ENCODE data around the gene C6orf163. TPM values are rescaled to one million over a fixed set of nuclear protein-coding genes. Genes with fewer than 3 reads are reported as not detected.
"Not testable (repeated sequence)": the region's sequence is repeated elsewhere in the genome, so short reads cannot be mapped to it uniquely, and the experiment has no call there.

The C6orf163 gene
- total and polyA plus RNA-seq, 8 donors, result 0.58 to 10.3 (median 1.9) TPM

DNA sequence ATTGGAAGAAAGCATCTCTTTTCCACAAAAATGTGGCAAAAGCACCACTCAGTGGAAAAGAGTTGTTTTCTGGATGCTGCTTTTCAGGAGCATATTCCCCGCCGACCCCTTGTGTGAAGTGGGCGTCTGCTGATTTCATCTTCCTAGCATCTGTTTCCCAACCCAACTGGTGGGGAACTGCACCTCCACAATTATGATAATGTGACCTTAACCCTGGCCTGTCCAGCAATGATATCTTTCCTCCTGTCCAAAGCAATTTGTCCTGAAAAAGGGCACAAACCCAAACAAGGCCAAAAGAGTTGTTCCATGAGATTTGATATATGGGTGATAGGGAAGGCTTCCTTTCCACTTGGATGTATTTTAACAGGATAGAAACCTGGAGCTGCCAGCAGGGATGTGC is 29.5 kb upstream of the C6orf163 start:
- DNase-seq, result no peak
- Histone ChIP-seq H3K27me3 (peaks cover 0 to 13% (median 3%) of the 10 kb centered on the region in 3 donors), H3K9me3 (no peaks in the 10 kb centered on the region), H3K27ac (no peak overlapping the region), H3K36me3 (no peaks in the 10 kb centered on the region), H3K4me1 (no peaks in the 10 kb centered on the region), H3K4me3 (no peak overlapping the region)
- intact Hi-C loops (cut with DNase I; ENCODE audit: low total_unique reads), result no loop called here
- WGBS, 5 donors, result 83 to 98% (median 94%) methylated on average over 3 of the region's 3 CpGs
- no peak for TF ChIP-seq EP300 (IDR thresholded peaks at IDR 0.05)
- TF ChIP-seq POLR2A (IDR thresholded peaks at IDR 0.05), result no peak
- no peak for TF ChIP-seq POLR2AphosphoS5 (IDR thresholded peaks at IDR 0.05)
- TF ChIP-seq CTCF (IDR thresholded peaks at IDR 0.05), result no peak

DNA sequence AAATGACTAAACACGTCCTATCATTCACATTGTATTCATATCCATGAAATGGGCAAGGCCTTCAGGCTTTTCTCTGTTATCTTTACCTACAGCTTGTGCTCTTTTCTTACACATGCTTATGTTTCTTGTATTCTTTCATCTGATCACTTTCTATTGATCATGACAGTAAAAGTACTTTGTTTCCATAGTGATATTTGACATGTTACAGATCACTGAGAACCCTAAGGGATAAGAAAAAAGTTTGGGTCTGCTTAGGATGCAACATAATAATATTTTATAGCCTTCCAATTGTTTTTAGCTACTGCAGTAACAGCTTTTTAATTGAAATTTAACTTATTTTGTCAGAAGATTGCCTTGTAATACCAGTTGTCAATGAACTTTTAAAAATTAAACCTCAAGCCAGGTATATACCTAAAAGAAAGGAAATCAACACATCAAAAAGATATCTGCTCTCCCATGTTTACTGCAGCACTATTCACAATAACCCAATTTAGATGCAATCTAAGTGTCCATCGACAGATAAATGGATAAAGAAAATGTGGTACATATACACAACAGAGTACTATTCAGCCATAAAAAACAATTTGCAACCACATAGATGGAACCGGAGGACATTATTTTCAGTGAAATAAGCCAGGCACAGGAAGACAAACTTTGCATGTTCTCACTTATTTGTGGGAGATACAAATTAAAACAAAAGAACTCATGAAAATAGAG is 25.2 kb upstream of the C6orf163 start:
- intact Hi-C loops (cut with DNase I; ENCODE audit: low total_unique reads), result no loop called here
- DNase-seq, result no peak
- peaks cover 0 to 13% (median 7%) of the 10 kb centered on the region in 4 donors for H3K4me1 ChIP-seq
- no peak overlapping the region for H3K27ac ChIP-seq
- no peak overlapping the region for H3K4me3 ChIP-seq
- whole genome bisulfite sequencing, 5 donors, result 84 to 93% (median 87%) methylated on average over 3 of the region's 3 CpGs
- H3K36me3 ChIP-seq, result no peaks in the 10 kb centered on the region
- H3K27me3 ChIP-seq, result peaks cover 0 to 9% (median 0%) of the 10 kb centered on the region in 3 donors
- no peak for TF ChIP-seq CTCF (IDR thresholded peaks at IDR 0.05)
- TF ChIP-seq POLR2AphosphoS5 (IDR thresholded peaks at IDR 0.05), result no peak
- no peak for TF ChIP-seq POLR2A (IDR thresholded peaks at IDR 0.05)
- TF ChIP-seq EP300 (IDR thresholded peaks at IDR 0.05), result no peak
- no peaks in the 10 kb centered on the region for H3K9me3 ChIP-seq

DNA sequence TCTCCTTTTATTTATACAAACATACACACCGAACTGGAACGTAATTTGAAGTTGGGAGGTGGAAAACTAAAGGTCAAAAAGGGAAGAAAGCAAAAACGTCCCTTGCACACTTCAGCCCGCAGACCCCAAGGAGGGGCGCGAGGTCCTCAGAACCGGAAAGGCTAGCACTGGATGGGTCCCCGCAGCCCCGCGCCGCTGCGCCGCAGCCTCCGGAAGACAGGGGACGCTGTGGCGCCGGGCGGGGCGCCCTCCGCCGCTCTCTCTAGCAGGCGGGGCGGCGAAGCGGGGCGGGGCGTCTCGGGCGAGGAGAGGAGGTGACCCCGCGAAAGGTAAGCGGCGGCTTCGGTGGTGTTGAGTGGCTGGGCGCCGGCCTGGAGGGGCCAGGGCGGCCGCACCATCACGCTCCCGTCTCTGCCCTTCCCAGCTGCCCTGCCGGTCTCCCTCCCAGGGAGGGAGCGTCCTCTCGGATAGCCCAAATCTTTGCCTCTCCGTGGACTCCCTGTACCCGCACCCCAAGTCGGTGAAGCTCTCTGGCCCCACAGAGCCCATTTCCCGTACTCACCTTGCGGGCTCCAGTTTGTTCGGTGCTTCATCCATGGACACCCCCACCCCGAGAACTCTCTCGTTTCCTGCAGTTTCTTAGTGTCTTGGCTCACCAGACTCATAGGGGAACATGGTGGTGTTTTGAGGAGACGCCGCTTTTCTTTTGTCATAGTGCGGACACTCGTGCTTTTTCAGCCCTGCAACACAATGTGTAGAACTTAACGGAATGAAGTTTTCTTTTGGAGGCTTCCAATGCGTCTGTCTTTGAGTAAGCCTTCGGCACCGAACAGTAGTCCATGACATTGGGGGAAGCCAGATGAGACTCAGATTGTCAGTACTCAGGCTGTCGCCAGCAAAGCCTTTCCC is 22.1 kb upstream of the C6orf163 start, which contains the start of gene SMIM8:
Gene SMIM8 (plus strand): TSS at position 285 of the 909 bp plus-strand sequence. CDS start 14,444 bp downstream, outside the sequence.
- TF ChIP-seq POLR2A (IDR thresholded peaks at IDR 0.05), result no peak
- TF ChIP-seq POLR2AphosphoS5 (IDR thresholded peaks at IDR 0.05), result peak in 2 of 3 donors; percentile 40 to 84
- no peak for TF ChIP-seq EP300 (IDR thresholded peaks at IDR 0.05)
- TF ChIP-seq CTCF (IDR thresholded peaks at IDR 0.05), result peak in 6 of 7 experiments; percentile 56 to 99 (median 98)
- Histone ChIP-seq H3K9me3 (no peaks in the 10 kb centered on the region), H3K27me3 (no peaks in the 10 kb centered on the region), H3K36me3 (no peaks in the 10 kb centered on the region), H3K27ac (peak within 1 kb of the TSS; percentile 17 to 88 (median 79)), H3K4me3 (peak within 1 kb of the TSS; percentile 75 to 98 (median 86)), H3K4me1 (peaks cover 0 to 13% (median 7%) of the 10 kb centered on the region in 4 donors)
- DNase-seq, result peak; percentile 89 to 94
- intact Hi-C loops (cut with DNase I; ENCODE audit: low total_unique reads), result loop anchor here (10.0 kb wide), 1 partner anchor 142 kb away; no protein-coding TSS in a partner anchor
- 1 to 2% (median 1%) methylated on average over 36 to 60 of the region's 60 CpGs for WGBS, 5 donors

GRCh38 chr6:87323880-87324279 is 20.7 kb upstream of the C6orf163 start:
- peaks cover 0 to 13% (median 7%) of the 10 kb centered on the region in 4 donors for H3K4me1 ChIP-seq
- H3K27ac ChIP-seq, H3K4me3 ChIP-seq, H3K36me3 ChIP-seq, H3K9me3 ChIP-seq, H3K27me3 ChIP-seq, DNase-seq: not testable (repeated sequence)
- 96 to 100% (median 100%) methylated on average over 1 of the region's 1 CpG for WGBS, 5 donors
- intact Hi-C loops (cut with DNase I; ENCODE audit: low total_unique reads), result loop anchor here (10.0 kb wide), 1 partner anchor 141 kb away; no protein-coding TSS in a partner anchor
